HL-60 (cell line): ENCODE results near the gene FCRL3.

Source experiments
- POLR2AphosphoS5 ChIP-seq: IDR thresholded peaks from 2 replicates; pipeline ENCODE4 v1.6.1; 2012; ENCODE audit warnings: low read depth
- TF ChIP-seq, protein P1 (sequence below): IDR thresholded peaks from one replicate; pipeline ENCODE4 v1.5.1; 2011; ENCODE audit warnings: low read length, control low read depth, inconsistent platforms; ENCODE audit not compliant: insufficient read depth
- TF ChIP-seq, protein P2 (sequence below): IDR thresholded peaks from 2 replicates; pipeline ENCODE4 v1.6.1; 2012; ENCODE audit warnings: low read depth; ENCODE audit not compliant: insufficient replicate concordance

DNA sequence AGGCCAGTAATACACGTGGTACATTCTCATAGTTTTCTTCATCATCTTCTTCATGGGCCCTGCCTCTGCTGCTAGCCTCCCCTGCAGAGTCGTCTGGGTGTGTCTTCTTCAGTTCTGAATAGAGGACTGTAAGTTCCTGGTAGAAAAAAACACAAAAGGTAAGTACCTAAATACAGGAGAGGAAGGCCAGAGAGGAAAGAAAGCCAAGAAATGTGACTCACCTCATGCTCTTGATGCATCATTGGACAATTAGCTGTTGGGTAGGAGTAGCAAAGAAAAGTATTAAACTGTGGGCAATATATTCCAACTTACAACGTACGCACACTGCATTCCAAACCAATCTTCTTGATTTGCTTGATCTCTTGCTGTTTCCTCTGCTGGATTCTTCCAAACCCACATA lies 21.8 kb downstream of the FCRL3 start:
- TF ChIP-seq, protein P1, sequence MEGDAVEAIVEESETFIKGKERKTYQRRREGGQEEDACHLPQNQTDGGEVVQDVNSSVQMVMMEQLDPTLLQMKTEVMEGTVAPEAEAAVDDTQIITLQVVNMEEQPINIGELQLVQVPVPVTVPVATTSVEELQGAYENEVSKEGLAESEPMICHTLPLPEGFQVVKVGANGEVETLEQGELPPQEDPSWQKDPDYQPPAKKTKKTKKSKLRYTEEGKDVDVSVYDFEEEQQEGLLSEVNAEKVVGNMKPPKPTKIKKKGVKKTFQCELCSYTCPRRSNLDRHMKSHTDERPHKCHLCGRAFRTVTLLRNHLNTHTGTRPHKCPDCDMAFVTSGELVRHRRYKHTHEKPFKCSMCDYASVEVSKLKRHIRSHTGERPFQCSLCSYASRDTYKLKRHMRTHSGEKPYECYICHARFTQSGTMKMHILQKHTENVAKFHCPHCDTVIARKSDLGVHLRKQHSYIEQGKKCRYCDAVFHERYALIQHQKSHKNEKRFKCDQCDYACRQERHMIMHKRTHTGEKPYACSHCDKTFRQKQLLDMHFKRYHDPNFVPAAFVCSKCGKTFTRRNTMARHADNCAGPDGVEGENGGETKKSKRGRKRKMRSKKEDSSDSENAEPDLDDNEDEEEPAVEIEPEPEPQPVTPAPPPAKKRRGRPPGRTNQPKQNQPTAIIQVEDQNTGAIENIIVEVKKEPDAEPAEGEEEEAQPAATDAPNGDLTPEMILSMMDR, result no peak
- TF ChIP-seq POLR2AphosphoS5, result no peak
- TF ChIP-seq, protein P2, sequence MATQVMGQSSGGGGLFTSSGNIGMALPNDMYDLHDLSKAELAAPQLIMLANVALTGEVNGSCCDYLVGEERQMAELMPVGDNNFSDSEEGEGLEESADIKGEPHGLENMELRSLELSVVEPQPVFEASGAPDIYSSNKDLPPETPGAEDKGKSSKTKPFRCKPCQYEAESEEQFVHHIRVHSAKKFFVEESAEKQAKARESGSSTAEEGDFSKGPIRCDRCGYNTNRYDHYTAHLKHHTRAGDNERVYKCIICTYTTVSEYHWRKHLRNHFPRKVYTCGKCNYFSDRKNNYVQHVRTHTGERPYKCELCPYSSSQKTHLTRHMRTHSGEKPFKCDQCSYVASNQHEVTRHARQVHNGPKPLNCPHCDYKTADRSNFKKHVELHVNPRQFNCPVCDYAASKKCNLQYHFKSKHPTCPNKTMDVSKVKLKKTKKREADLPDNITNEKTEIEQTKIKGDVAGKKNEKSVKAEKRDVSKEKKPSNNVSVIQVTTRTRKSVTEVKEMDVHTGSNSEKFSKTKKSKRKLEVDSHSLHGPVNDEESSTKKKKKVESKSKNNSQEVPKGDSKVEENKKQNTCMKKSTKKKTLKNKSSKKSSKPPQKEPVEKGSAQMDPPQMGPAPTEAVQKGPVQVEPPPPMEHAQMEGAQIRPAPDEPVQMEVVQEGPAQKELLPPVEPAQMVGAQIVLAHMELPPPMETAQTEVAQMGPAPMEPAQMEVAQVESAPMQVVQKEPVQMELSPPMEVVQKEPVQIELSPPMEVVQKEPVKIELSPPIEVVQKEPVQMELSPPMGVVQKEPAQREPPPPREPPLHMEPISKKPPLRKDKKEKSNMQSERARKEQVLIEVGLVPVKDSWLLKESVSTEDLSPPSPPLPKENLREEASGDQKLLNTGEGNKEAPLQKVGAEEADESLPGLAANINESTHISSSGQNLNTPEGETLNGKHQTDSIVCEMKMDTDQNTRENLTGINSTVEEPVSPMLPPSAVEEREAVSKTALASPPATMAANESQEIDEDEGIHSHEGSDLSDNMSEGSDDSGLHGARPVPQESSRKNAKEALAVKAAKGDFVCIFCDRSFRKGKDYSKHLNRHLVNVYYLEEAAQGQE, result no peak
